Kidney epithelial cell (primary cell): ENCODE results near the gene TUG1. TPM values are rescaled to one million over a fixed set of nuclear protein-coding genes. Genes with fewer than 3 reads are reported as not detected.

Experiments
- DNase-seq: peaks from one replicate; pipeline ENCODE4 v3.0.0-alpha.2; 2010; ENCODE audit warnings: low read depth
- H3K27me3 ChIP-seq: 2 replicates; pipeline ENCODE4 v1.6.0; 2011; ENCODE audit warnings: low read length; ENCODE audit not compliant: control insufficient read depth, insufficient read depth
- H3K36me3 ChIP-seq: 2 replicates; pipeline ENCODE4 v1.5.1; 2011; ENCODE audit warnings: low read length; ENCODE audit not compliant: control insufficient read depth, insufficient read depth
- H3K4me3 ChIP-seq: 2 replicates; pipeline ENCODE4 v1.5.1; 2011; ENCODE audit warnings: low read depth, mild to moderate bottlenecking, control low read depth, low read length
- CTCF ChIP-seq: IDR thresholded peaks from 2 replicates; pipeline ENCODE4 v1.5.1; 2011; ENCODE audit warnings: mild to moderate bottlenecking, moderate library complexity, low read length, control low read depth, inconsistent platforms; ENCODE audit not compliant: insufficient read depth, poor library complexity, severe bottlenecking
- total RNA-seq: library from RNA; depleted of rRNA; stranded (reverse); fragments of >200 nt; gene quantifications from 2 replicates; pipeline ENCODE4 v1.2.3, GENCODE V29; 2015

The TUG1 gene
- total RNA-seq, 1 donor from 2014 or later = 68.7 TPM

GRCh38 chr22:30931541-30932300 lies 37.3 kb upstream of the TUG1 start:
- DNase-seq = no peak
- TF ChIP-seq CTCF = no peak
- no peak overlapping the region for H3K4me3 ChIP-seq
- H3K36me3 ChIP-seq = peaks cover 10% of the 10 kb centered on the region
- H3K27me3 ChIP-seq = no peaks in the 10 kb centered on the region

- Histone ChIP-seq H3K4me3 (no peak overlapping the region), H3K27me3 (no peaks in the 10 kb centered on the region), H3K36me3 (peaks cover 10% of the 10 kb centered on the region)
- DNase-seq = no peak
- TF ChIP-seq CTCF = no peak
Observed at GRCh38 chr22:30932661-30933060, 36.4 kb upstream of the TUG1 start.

DNA sequence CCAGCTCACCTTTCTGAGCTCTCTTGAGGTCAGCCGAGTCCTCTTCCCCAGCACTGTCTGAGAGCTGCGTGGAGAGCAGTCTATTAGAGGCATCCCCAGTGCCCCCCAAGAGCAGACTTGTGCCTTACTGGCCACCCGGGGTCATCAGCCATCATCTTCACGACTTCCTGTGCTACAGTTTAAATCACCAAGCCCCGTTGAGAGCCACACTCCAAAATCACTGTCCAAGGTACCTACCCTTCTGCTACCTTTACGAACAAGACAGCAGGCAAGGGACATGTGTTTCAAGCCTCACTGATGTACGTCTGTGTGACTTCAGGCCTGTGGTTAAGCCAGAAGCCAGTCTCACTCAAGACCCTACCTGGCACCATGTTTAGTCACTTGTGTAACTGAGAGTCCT lies 35.6 kb upstream of the TUG1 start:
- Histone ChIP-seq H3K4me3 (no peak overlapping the region), H3K27me3 (no peaks in the 10 kb centered on the region), H3K36me3 (peaks cover 9% of the 10 kb centered on the region)
- TF ChIP-seq CTCF = no peak
- no peak for DNase-seq

- TF ChIP-seq CTCF = no peak
- Histone ChIP-seq H3K27me3 (no peaks in the 10 kb centered on the region), H3K36me3 (peaks cover 9% of the 10 kb centered on the region), H3K4me3 (no peak overlapping the region)
- DNase-seq = no peak
Observed at GRCh38 chr22:30934053-30934452, 35.0 kb upstream of the TUG1 start.

DNA sequence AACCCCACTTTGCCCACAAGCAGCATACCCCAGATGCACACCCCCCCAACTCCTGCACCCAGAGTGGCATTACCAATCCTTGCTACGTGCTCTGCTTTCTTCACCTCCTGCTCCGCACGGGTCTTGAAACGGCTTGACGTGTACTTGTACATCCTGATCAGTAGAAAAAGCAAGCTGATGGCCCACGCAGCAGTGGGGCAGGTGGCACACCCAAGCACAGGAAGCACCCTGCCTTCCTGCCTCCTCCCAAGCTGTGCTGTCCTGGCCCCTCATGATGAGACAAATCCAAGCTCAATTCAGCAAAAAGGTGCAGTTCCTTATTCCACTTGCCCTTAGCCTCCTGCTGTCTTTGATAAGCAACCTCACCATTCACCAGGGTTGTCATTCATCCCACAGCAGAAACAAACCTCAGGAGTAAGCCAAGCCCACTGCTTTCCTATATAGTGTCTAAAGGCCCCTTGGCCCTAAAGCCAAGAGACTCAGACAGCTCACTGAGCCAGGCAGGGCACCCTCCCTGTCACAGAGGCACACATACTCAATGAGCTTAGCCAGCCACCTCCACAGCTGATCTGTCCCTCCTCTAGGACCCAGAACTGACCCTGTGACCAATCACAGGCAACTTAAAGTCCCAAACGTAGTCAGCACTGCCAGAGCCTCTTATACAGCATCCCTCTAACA lies 28.2 kb upstream of the TUG1 start:
- DNase-seq = no peak
- H3K4me3 ChIP-seq = no peak overlapping the region
- TF ChIP-seq CTCF = no peak
- H3K36me3 ChIP-seq = peaks cover 3% of the 10 kb centered on the region
- H3K27me3 ChIP-seq = no peaks in the 10 kb centered on the region
